HCT116 (cell line): ENCODE data around the gene HOGA1. TPM values are rescaled to one million over a fixed set of nuclear protein-coding genes. Genes with fewer than 3 reads are reported as not detected.

ENCODE experiments used
- ATAC-seq: fragments of 200-7000 bp; cut with Tn5 transposase; 2 replicates; pipeline ENCODE4 v1.9.1; 2020; ENCODE audit warnings: mild to moderate bottlenecking, moderate library complexity
- BruUV-seq: library from RNA; stranded (reverse); fragments of 400-500 nt; replicated peaks from 2 replicates; lab custom pipeline; 2021; lab: Mats Ljungman, UMichigan
- CTCF ChIA-PET: fragments of 300-600 bp; sonication (Branson Sonifier 250); formaldehyde crosslinking; loops from one replicate; lab custom pipeline; 2021; ENCODE audit warnings: antibody characterized with exemption; lab: Charles Lee
- POLR2A ChIA-PET: fragments of 300-600, 350-600 bp; sonication (Branson Sonifier 250); formaldehyde crosslinking; loops from one replicate; lab custom pipeline; 2021; ENCODE audit warnings: antibody characterized with exemption; lab: Charles Lee
- RAD21 ChIA-PET, 2 experiments: fragments of 300-600 bp; sonication (Branson Sonifier 250); formaldehyde crosslinking; loops; one replicate each; lab custom pipeline; 2023; ENCODE audit warnings: low total read pairs in 2 of 2; ENCODE audit not compliant: uncharacterized antibody in 2 of 2, unreplicated experiment in 2 of 2, low non-redundant PET in 1 of 2; lab: Charles Lee
- DNase-seq: peaks from one replicate; pipeline ENCODE4 v3.0.0-alpha.2; 2010; ENCODE audit warnings: low read depth, low spot score
- H2AFZ ChIP-seq: fragments of 200-600 bp; shearing (Covaris generic), sonication (generic); 2 replicates; pipeline ENCODE4 v1.6.1; 2017; ENCODE audit warnings: low read depth, mixed run types, mixed read lengths, antibody characterized with exemption, low read length; ENCODE audit not compliant: poor library complexity, severe bottlenecking
- H3K27ac ChIP-seq: 2 replicates; pipeline ENCODE4 v1.5.1; 2012; ENCODE audit warnings: low read depth, low read length
- H3K27me3 ChIP-seq: fragments of 200-600 bp; sonication (generic); 2 replicates; pipeline ENCODE4 v1.6.1; 2016; ENCODE audit warnings: mixed run types, low read length, mixed read lengths; ENCODE audit not compliant: insufficient read depth
- H3K36me3 ChIP-seq, 2 experiments: fragments of 200-500 bp in 1 of 2; fragments of 200-600 bp in 1 of 2; sonication (Bioruptor generic) in 1 of 2; sonication (generic) in 1 of 2; 2 replicates each; pipeline versions ENCODE4 v1.5.1 to v1.6.1; 2014 to 2016; ENCODE audit warnings: low read length in 2 of 2, inconsistent platforms in 1 of 2, mixed read lengths in 1 of 2, mixed run types in 1 of 2; ENCODE audit not compliant: insufficient read depth in 2 of 2, control insufficient read depth in 1 of 2
- H3K4me1 ChIP-seq, 2 experiments: fragments of 200-600 bp in 1 of 2; sonication (generic) in 1 of 2; 2 replicates each; pipeline versions ENCODE4 v1.5.1 to v1.6.1; 2012 to 2017; ENCODE audit warnings: low read length in 2 of 2, inconsistent platforms in 1 of 2, mild to moderate bottlenecking in 1 of 2, mixed read lengths in 1 of 2, mixed run types in 1 of 2, moderate library complexity in 1 of 2; ENCODE audit not compliant: insufficient read depth in 2 of 2, control insufficient read depth in 1 of 2
- H3K4me2 ChIP-seq: fragments of 200-600 bp; sonication (generic); 2 replicates; pipeline ENCODE4 v1.6.1; 2017; ENCODE audit warnings: mixed run types, low read length, mixed read lengths
- H3K4me3 ChIP-seq, 2 experiments: fragments of 200-600 bp in 1 of 2; sonication (generic) in 1 of 2; replicated peaks in 1 of 2; 2 replicates each; pipeline ENCODE4 v1.5.1; 2011 to 2016; ENCODE audit warnings: low read length in 2 of 2, control low read depth in 1 of 2, low read depth in 1 of 2, mild to moderate bottlenecking in 1 of 2, mixed read lengths in 1 of 2, mixed run types in 1 of 2
- H3K79me2 ChIP-seq: fragments of 200-600 bp; sonication (generic); 2 replicates; pipeline ENCODE4 v1.6.1; 2017; ENCODE audit warnings: mild to moderate bottlenecking, mixed run types, low read length, moderate library complexity, mixed read lengths; ENCODE audit not compliant: insufficient read depth
- H3K9ac ChIP-seq: fragments of 200-600 bp; sonication (generic); 2 replicates; pipeline ENCODE4 v1.6.1; 2016; ENCODE audit warnings: low read length, mixed read lengths
- H3K9me2 ChIP-seq: fragments of 200-600 bp; sonication (generic), shearing (Covaris generic); 2 replicates; pipeline ENCODE4 v1.6.1; 2017; ENCODE audit warnings: mixed run types, mild to moderate bottlenecking, moderate library complexity; ENCODE audit not compliant: insufficient read depth
- H3K9me3 ChIP-seq, 2 experiments: fragments of 200-500 bp in 1 of 2; fragments of 200-600 bp in 1 of 2; sonication (Bioruptor generic) in 1 of 2; sonication (generic) in 1 of 2; 2 replicates each; pipeline ENCODE4 v1.6.1; 2014 to 2017; ENCODE audit warnings: low read length in 2 of 2, mixed read lengths in 2 of 2, inconsistent platforms in 1 of 2, low read depth in 1 of 2, mild to moderate bottlenecking in 1 of 2, mixed run types in 1 of 2, moderate library complexity in 1 of 2; ENCODE audit not compliant: control insufficient read depth in 1 of 2, insufficient read depth in 1 of 2
- H4K20me1 ChIP-seq: fragments of 200-600 bp; sonication (generic), shearing (Covaris generic); 2 replicates; pipeline ENCODE4 v1.6.1; 2017; ENCODE audit warnings: mixed run types, mild to moderate bottlenecking, moderate library complexity; ENCODE audit not compliant: insufficient read depth
- CTCF ChIP-seq, 3 experiments: fragments of 200-600 bp in 1 of 3; sonication (generic) in 1 of 3; IDR thresholded peaks in 2 of 3; conservative IDR thresholded peaks in 1 of 3; 2 replicates each; pipeline ENCODE4 v1.5.1; 2012 to 2017; ENCODE audit warnings: low read depth in 2 of 3, low read length in 2 of 3, antibody characterized with exemption in 1 of 3, borderline replicate concordance in 1 of 3, control low read depth in 1 of 3, mild to moderate bottlenecking in 1 of 3, mixed read lengths in 1 of 3, mixed run types in 1 of 3, moderate library complexity in 1 of 3; ENCODE audit not compliant: insufficient read depth in 1 of 3
- POLR2AphosphoS5 ChIP-seq: IDR thresholded peaks from 2 replicates; pipeline ENCODE4 v1.6.1; 2011; ENCODE audit warnings: mild to moderate bottlenecking, low read depth, low read length, moderate library complexity
- intact Hi-C: fragments of 100-400 bp; cut with micrococcal nuclease; formaldehyde crosslinking; loops from 2 replicates; pipeline ENCODE4 v1.10.0; 2022
- total RNA-seq: library from RNA; stranded (reverse); gene quantifications from one replicate; pipeline ENCODE4 v1.2.1, GENCODE V29; 2021; ENCODE audit not compliant: unreplicated experiment

Gene HOGA1
- total RNA-seq, 1 experiment from 2014 or later, result 1.6 TPM

GRCh38 chr10:97540669-97541500, 43.3 kb upstream of the HOGA1 start:
- RAD21 ChIA-PET, result interaction anchor here in 1 of 2 experiments (0.7 kb wide), 1 partner anchor 31 kb away, joined by 4 read pairs; no protein-coding TSS in a partner anchor
- TF ChIP-seq CTCF (IDR thresholded peaks at IDR 0.05 in 2 of 3, conservative IDR thresholded peaks at IDR 0.05 in 1 of 3; ENCODE audit: borderline replicate concordance in 1 of 3, insufficient read depth in 1 of 3, low read depth in 2 of 3, low read length in 2 of 3), result peak in 2 of 3 experiments; percentile 14 to 50; a peak in 2 of 6 replicates
- TF ChIP-seq POLR2AphosphoS5, result no peak
- no peaks in the 10 kb centered on the region for H3K9me2 ChIP-seq
- POLR2A ChIA-PET, result interaction anchor here (1.3 kb wide), 1 partner anchor 31 kb away, joined by 3 read pairs; no protein-coding TSS in a partner anchor
- peaks cover 53 to 63% of the 10 kb centered on the region in 2 experiments for H3K4me1 ChIP-seq
- ATAC-seq, result no peak
- H3K4me3 ChIP-seq, result peak overlapping the region; percentile 19 to 57; a peak in 1 of 4 replicates
- peak overlapping the region; percentile 98 for H3K27ac ChIP-seq
- no TSS peak for BruUV-seq
- H3K9ac ChIP-seq, result 0 out of 2 replicates have a peak overlapping the region, but pooled peaks have one; percentile 72
- H2AFZ ChIP-seq, result no peak overlapping the region
- H3K36me3 ChIP-seq, result no peaks in the 10 kb centered on the region
- CTCF ChIA-PET, result interaction anchor here (1.6 to 4.5 kb wide), 3 partner anchors 12 to 31 kb away, joined by 6 to 20 read pairs (median 12); partner anchors contain the start of gene ANKRD2
- H3K9me3 ChIP-seq, result no peaks in the 10 kb centered on the region
- H3K4me2 ChIP-seq, result peak overlapping the region; percentile 99
- H3K79me2 ChIP-seq, result peaks cover 6% of the 10 kb centered on the region; the same call in 1 of the 2 replicates
- no peak for DNase-seq
- no peaks in the 10 kb centered on the region for H3K27me3 ChIP-seq
- intact Hi-C loops, result no loop called here
- no peaks in the 10 kb centered on the region for H4K20me1 ChIP-seq
